SK-N-SH treated with all-trans-retinoic acid at 6 μM for 48 hours (cell line): ENCODE measurements around the gene ZNF785.

Experiments
- CSDC2 ChIP-seq: fragments of 250-450 bp; sonication (Bioruptor Pico); IDR thresholded peaks from 2 replicates; pipeline ENCODE4 v1.5.0; 2020; ENCODE audit warnings: mild to moderate bottlenecking, moderate library complexity
- OSR1 ChIP-seq: fragments of 250-450 bp; sonication (Bioruptor Pico); IDR thresholded peaks from 2 replicates; pipeline ENCODE4 v1.8.0; 2022; ENCODE audit warnings: moderate library complexity, mild to moderate bottlenecking, inconsistent platforms
- PATZ1 ChIP-seq: fragments of 250-450 bp; sonication (Bioruptor Pico); IDR thresholded peaks from 2 replicates; pipeline ENCODE4 v1.8.0; 2020; ENCODE audit warnings: mild to moderate bottlenecking, moderate library complexity, borderline replicate concordance
- ZC3H10 ChIP-seq: fragments of 250-450 bp; sonication (Bioruptor Pico); IDR thresholded peaks from 2 replicates; pipeline ENCODE4 v1.5.1; 2021; ENCODE audit warnings: mild to moderate bottlenecking, moderate library complexity

GRCh38 chr16:30541502-30542329, 43.8 kb downstream of the ZNF785 start:
- TF ChIP-seq PATZ1 (CRISPR knock-in tag): no peak
- no peak for TF ChIP-seq OSR1 (CRISPR knock-in tag)
- TF ChIP-seq ZC3H10 (CRISPR knock-in tag): no peak
- TF ChIP-seq CSDC2 (CRISPR knock-in tag): no peak
